GM12872 (cell line): ENCODE measurements around the gene RENBP.

Experiments used
- CTCF ChIP-seq: IDR thresholded peaks from 3 replicates; pipeline ENCODE4 v1.5.1; 2011; ENCODE audit warnings: low read depth, mild to moderate bottlenecking, low read length, moderate library complexity; ENCODE audit not compliant: insufficient read depth

The RENBP gene

GRCh38 chrX:153964105-153964504 lies 19.7 kb upstream of the RENBP start:
- TF ChIP-seq CTCF, result no peak

GRCh38 chrX:153963546-153963945 lies 19.1 kb upstream of the RENBP start:
- no peak for TF ChIP-seq CTCF

GRCh38 chrX:153961292-153961691 lies 16.8 kb upstream of the RENBP start:
- TF ChIP-seq CTCF, result no peak

- no peak for TF ChIP-seq CTCF
Measured at GRCh38 chrX:153960786-153961185, 16.3 kb upstream of the RENBP start.

- no peak for TF ChIP-seq CTCF
Measured at GRCh38 chrX:153960077-153960476, 15.6 kb upstream of the RENBP start.

GRCh38 chrX:153959649-153960048 lies 15.2 kb upstream of the RENBP start:
- no peak for TF ChIP-seq CTCF

- no peak for TF ChIP-seq CTCF
Measured at GRCh38 chrX:153958605-153959004, 14.2 kb upstream of the RENBP start.

GRCh38 chrX:153957224-153957623 lies 12.8 kb upstream of the RENBP start:
- TF ChIP-seq CTCF, result no peak
